ENCODE measurements around the gene CYYR1.

The CYYR1 gene

DNA sequence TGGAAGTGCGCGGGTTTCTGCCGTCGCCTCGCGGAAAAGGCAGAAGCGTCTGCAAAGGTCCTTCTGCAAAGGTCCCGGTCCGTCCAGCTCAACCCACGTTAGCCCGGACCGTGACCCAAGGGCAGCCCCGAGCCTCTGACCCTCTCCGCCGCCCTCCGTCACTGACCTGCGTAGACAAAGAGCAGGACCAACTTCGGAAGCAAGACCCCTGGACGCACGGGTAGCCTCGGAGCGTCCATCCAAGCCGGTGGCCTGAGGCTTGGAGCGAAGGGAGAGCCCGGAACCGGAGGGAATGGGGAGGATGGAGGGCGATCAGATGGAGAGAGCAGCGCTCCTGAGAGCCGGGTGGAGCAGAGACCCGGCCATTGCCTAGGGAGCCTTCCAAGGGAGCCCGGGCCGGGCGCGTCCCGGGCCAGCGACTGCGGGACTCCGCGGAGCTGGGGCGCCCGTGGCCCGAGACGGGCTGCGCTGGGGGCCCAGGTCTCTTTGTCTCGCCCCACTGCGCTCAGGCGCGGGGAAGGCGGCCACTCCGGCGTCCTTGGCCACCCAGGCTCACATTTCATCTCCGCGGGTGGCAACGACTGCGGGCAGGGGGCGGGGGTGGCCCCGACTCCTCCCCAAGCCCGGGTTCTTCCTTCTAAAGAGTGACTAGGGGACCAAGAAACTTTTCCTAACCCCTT lies at the start of gene CYYR1:
TSS of gene CYYR1 (minus strand) at position 585 of the 680 bp plus-strand sequence. CDS start at position 239, 346 bp downstream.
- DNase-seq (ENCODE audit: low read depth) = no peak
- TF ChIP-seq, protein P1, sequence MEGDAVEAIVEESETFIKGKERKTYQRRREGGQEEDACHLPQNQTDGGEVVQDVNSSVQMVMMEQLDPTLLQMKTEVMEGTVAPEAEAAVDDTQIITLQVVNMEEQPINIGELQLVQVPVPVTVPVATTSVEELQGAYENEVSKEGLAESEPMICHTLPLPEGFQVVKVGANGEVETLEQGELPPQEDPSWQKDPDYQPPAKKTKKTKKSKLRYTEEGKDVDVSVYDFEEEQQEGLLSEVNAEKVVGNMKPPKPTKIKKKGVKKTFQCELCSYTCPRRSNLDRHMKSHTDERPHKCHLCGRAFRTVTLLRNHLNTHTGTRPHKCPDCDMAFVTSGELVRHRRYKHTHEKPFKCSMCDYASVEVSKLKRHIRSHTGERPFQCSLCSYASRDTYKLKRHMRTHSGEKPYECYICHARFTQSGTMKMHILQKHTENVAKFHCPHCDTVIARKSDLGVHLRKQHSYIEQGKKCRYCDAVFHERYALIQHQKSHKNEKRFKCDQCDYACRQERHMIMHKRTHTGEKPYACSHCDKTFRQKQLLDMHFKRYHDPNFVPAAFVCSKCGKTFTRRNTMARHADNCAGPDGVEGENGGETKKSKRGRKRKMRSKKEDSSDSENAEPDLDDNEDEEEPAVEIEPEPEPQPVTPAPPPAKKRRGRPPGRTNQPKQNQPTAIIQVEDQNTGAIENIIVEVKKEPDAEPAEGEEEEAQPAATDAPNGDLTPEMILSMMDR (IDR thresholded peaks at IDR 0.05; ENCODE audit: low read length, missing control alignments) = no peak
- peak within 1 kb of the TSS; percentile 19 for H3K4me3 ChIP-seq (replicated peaks; ENCODE audit: low read depth, low read length)

DNA sequence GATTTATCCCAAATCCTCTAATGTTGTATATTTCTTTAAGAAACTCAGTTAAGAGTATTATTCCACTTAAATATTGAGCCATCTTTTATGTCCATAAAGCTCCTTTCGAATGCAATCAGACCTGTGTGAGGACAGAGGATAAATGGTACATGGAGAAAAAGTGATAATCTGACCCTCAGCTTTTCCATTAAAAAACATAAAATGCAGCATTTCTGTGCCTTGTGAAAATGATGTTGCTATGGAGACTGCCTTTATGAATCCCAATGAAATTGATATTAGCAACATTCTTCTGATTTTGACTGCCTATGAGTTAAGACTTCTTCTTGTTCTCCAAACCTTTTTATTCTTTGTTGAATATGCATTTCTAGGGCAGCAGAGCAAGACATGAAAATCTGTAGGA lies 44.1 kb upstream of the CYYR1 start:
- DNase-seq (ENCODE audit: low read depth) = no peak
- H3K4me3 ChIP-seq (replicated peaks; ENCODE audit: low read depth, low read length) = no peak overlapping the region
- TF ChIP-seq, protein P1 (IDR thresholded peaks at IDR 0.05; ENCODE audit: low read length, missing control alignments) = no peak

DNA sequence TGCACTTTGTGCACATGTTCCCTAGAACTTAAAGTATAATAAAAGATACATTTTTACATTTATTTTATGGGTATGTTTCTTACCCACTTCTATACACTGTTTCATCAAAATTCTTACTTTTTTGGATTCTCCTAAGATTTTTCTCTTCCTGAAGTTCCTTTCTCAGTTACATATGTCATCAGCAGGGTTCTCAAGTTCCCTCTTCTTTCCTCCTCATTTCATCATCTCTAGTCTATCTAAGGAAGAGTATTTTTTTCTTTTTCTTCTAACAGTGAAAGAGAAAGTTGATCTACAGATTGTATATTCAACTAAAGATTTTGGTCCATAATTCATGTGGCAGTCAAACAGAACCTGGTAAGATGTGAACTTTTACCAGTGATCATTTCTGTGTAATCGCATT lies 41.2 kb upstream of the CYYR1 start:
- no peak for DNase-seq (ENCODE audit: low read depth)
- TF ChIP-seq, protein P1 (IDR thresholded peaks at IDR 0.05; ENCODE audit: low read length, missing control alignments) = no peak
- H3K4me3 ChIP-seq (replicated peaks; ENCODE audit: low read depth, low read length) = no peak overlapping the region

DNA sequence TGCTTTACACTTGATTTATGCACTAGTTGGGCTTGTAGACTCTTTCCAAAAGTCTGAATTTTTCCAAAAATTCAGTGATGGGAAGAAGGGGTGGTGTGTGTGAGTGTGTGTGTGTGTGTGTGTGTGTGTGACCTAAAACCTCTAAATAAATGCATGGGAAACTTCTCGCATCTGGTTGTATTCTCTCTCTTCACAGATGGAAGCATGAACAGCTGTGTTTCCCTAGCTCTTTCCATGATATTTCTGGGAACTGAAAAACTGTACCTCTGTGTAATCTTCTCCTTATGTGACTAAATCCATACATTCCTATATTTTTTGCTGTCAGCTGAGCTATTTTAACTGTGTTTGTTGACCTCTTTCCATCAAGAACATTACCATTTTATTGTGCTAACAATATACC lies 26.2 kb upstream of the CYYR1 start:
- TF ChIP-seq, protein P1 (IDR thresholded peaks at IDR 0.05; ENCODE audit: low read length, missing control alignments) = no peak
- no peak for DNase-seq (ENCODE audit: low read depth)
- H3K4me3 ChIP-seq (replicated peaks; ENCODE audit: low read depth, low read length) = no peak overlapping the region

DNA sequence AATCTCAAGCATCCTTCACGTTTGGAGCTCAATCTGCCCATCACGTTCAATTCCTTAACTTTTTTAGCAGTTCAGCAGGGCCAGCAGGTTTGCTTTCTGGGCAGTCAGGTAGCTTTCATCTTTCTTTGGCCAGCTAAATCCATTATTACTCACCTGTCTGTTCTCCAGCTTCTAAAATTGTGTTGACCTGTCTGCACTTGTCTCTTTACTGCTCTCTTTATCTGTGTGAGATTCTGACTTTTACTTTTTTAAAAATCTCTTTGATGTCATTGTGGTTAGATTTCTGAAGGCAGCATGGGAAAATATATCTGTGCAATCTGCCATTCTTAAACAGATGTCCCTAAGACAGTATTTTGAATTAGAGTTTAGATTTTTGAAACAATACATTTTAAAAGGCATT lies 24.9 kb upstream of the CYYR1 start:
- no peak for DNase-seq (ENCODE audit: low read depth)
- no peak overlapping the region for H3K4me3 ChIP-seq (replicated peaks; ENCODE audit: low read depth, low read length)
- TF ChIP-seq, protein P1 (IDR thresholded peaks at IDR 0.05; ENCODE audit: low read length, missing control alignments) = no peak

DNA sequence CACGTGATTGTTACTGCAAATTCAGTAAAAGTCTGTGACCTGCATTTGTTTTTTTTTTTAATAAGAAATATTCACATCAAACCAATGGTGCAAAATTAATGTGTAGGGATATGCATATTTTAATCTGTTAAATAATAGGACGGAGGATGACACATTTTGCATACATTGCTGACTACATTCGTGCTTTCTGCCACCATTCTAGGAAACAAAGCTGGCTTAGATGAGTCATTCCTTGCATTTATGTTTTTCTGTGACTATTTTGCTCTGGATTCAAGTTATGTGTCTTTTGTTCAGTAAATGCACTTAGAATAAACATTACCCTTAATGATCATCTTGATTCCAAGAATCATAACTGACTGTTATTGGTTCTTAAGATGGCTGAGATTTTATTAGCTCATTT lies 23.9 kb upstream of the CYYR1 start:
- H3K4me3 ChIP-seq (replicated peaks; ENCODE audit: low read depth, low read length) = no peak overlapping the region
- TF ChIP-seq, protein P1 (IDR thresholded peaks at IDR 0.05; ENCODE audit: low read length, missing control alignments) = no peak
- no peak for DNase-seq (ENCODE audit: low read depth)

DNA sequence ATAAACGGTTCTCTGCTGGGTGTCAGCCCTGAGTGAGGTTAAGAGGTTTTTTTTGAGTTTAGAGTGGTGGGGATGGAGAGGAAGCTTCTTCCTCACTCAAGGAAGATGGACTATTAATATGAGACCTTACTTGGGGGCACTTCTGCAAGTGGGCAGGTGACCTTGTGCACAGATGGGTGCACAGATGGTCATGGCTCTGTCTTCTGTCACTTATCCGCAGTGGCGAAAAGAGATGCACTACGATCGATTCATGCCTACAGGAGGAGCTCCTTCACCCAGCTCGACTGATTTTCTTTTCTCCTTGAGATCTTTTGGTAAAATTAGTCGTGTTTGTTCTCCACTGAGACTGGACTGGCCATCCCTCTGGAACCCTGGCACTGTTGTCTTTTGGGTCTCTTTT lies 22.9 kb upstream of the CYYR1 start:
- TF ChIP-seq, protein P1 (IDR thresholded peaks at IDR 0.05; ENCODE audit: low read length, missing control alignments) = no peak
- no peak overlapping the region for H3K4me3 ChIP-seq (replicated peaks; ENCODE audit: low read depth, low read length)
- no peak for DNase-seq (ENCODE audit: low read depth)
